WTC11 (cell line): Measurements from ENCODE around the gene TBCEL. TPM values are rescaled to one million over a fixed set of nuclear protein-coding genes. Genes with fewer than 3 reads are reported as not detected.

ENCODE experiments used
- ATAC-seq: fragments of 200-7000 bp; cut with Tn5 transposase; 2 replicates; pipeline ENCODE4 v1.10.0; 2021; ENCODE audit warnings: mild to moderate bottlenecking, moderate library complexity
- CTCF ChIA-PET: fragments of 300-600 bp; sonication (Branson Sonifier 250); formaldehyde crosslinking; loops from one replicate; lab custom pipeline; 2021; ENCODE audit warnings: antibody characterized with exemption; lab: Charles Lee
- POLR2A ChIA-PET: fragments of 350-600 bp; sonication (Branson Sonifier 250); formaldehyde crosslinking; loops from one replicate; lab custom pipeline; 2021; ENCODE audit warnings: antibody characterized with exemption; lab: Charles Lee
- DNase-seq: peaks from one replicate; pipeline ENCODE4 v3.0.0; 2021; ENCODE audit warnings: low spot score
- H3K27ac Mint-ChIP-seq: 2 replicates; pipeline ENCODE4 v1.8.0; 2021; ENCODE audit warnings: mixed read lengths
- H3K27me3 Mint-ChIP-seq: 2 replicates; pipeline ENCODE4 v1.8.0; 2021; ENCODE audit warnings: low read depth, mild to moderate bottlenecking, moderate library complexity, mixed read lengths
- H3K36me3 Mint-ChIP-seq: 2 replicates; pipeline ENCODE4 v1.8.0; 2021; ENCODE audit warnings: mixed read lengths
- H3K4me1 Mint-ChIP-seq: 2 replicates; pipeline ENCODE4 v1.8.0; 2022; ENCODE audit warnings: mixed read lengths
- H3K4me3 Mint-ChIP-seq: 2 replicates; pipeline ENCODE4 v1.8.0; 2021; ENCODE audit warnings: mild to moderate bottlenecking, moderate library complexity, mixed read lengths
- H3K9me3 Mint-ChIP-seq: 2 replicates; pipeline ENCODE4 v1.8.0; 2021; ENCODE audit warnings: mixed read lengths
- CBFB ChIP-seq: sonication (generic); formaldehyde crosslinking; IDR thresholded peaks from 2 replicates; pipeline ENCODE4 v1.8.1; 2022; ENCODE audit warnings: mild to moderate bottlenecking, low read depth, missing genetic modification reagents
- CDX4 ChIP-seq: fragments of 250-450 bp; sonication (Bioruptor Pico); IDR thresholded peaks from 2 replicates; pipeline ENCODE4 v1.9.0; 2021; ENCODE audit warnings: moderate library complexity, mild to moderate bottlenecking, inconsistent platforms, borderline replicate concordance
- CREM ChIP-seq: sonication (generic); formaldehyde crosslinking; IDR thresholded peaks from 2 replicates; pipeline ENCODE4 v1.8.1; 2022; ENCODE audit warnings: mild to moderate bottlenecking, missing genetic modification reagents, moderate library complexity
- ERG ChIP-seq: fragments of 250-450 bp; sonication (Bioruptor Pico); IDR thresholded peaks from 2 replicates; pipeline ENCODE4 v1.8.0; 2021; ENCODE audit warnings: mild to moderate bottlenecking
- GRHL2 ChIP-seq: fragments of 250-450 bp; sonication (Bioruptor Pico); IDR thresholded peaks from 2 replicates; pipeline ENCODE4 v1.8.0; 2022; ENCODE audit warnings: mild to moderate bottlenecking, moderate library complexity; ENCODE audit not compliant: insufficient replicate concordance, severe bottlenecking
- MAX ChIP-seq: sonication (generic); formaldehyde crosslinking; IDR thresholded peaks from 2 replicates; pipeline ENCODE4 v1.8.0; 2022; ENCODE audit warnings: mild to moderate bottlenecking, missing genetic modification reagents
- MLX ChIP-seq: sonication (generic); formaldehyde crosslinking; IDR thresholded peaks from 2 replicates; pipeline ENCODE4 v1.8.1; 2023; ENCODE audit warnings: mild to moderate bottlenecking, missing genetic modification reagents, moderate library complexity
- MXD4 ChIP-seq: fragments of 250-450 bp; sonication (Bioruptor Pico); IDR thresholded peaks from 2 replicates; pipeline ENCODE4 v1.8.0; 2021; ENCODE audit warnings: mild to moderate bottlenecking, moderate library complexity, borderline replicate concordance
- NR2C2 ChIP-seq: sonication (generic); formaldehyde crosslinking; IDR thresholded peaks from 2 replicates; pipeline ENCODE4 v1.8.0; 2022; ENCODE audit warnings: mild to moderate bottlenecking, missing genetic modification reagents
- NR3C1 ChIP-seq: sonication (generic); formaldehyde crosslinking; conservative IDR thresholded peaks from 2 replicates; pipeline ENCODE4 v1.8.1; 2023; ENCODE audit warnings: low read depth, mild to moderate bottlenecking, missing genetic modification reagents
- PRRX2 ChIP-seq: fragments of 250-450 bp; sonication (Bioruptor Pico); IDR thresholded peaks from 2 replicates; pipeline ENCODE4 v1.8.0; 2021; ENCODE audit warnings: mild to moderate bottlenecking
- TCF7 ChIP-seq: sonication (generic); formaldehyde crosslinking; IDR thresholded peaks from 2 replicates; pipeline ENCODE4 v1.8.0; 2022; ENCODE audit warnings: mild to moderate bottlenecking, low read depth, missing genetic modification reagents, moderate library complexity
- USF2 ChIP-seq: sonication (generic); formaldehyde crosslinking; IDR thresholded peaks from 2 replicates; pipeline ENCODE4 v1.8.1; 2023; ENCODE audit warnings: mild to moderate bottlenecking, missing genetic modification reagents, moderate library complexity
- ZNF219 ChIP-seq: sonication (generic); formaldehyde crosslinking; IDR thresholded peaks from 2 replicates; pipeline ENCODE4 v1.8.0; 2023; ENCODE audit warnings: missing genetic modification reagents, mild to moderate bottlenecking, borderline replicate concordance
- ZNF396 ChIP-seq: fragments of 250-450 bp; sonication (Bioruptor Pico); IDR thresholded peaks from 2 replicates; pipeline ENCODE4 v1.8.0; 2021; ENCODE audit warnings: mild to moderate bottlenecking, moderate library complexity, borderline replicate concordance
- ZNF671 ChIP-seq: fragments of 250-450 bp; sonication (Bioruptor Pico); IDR thresholded peaks from 2 replicates; pipeline ENCODE4 v1.8.0; 2021; ENCODE audit warnings: mild to moderate bottlenecking
- ZSCAN18 ChIP-seq: fragments of 250-450 bp; sonication (Bioruptor Pico); IDR thresholded peaks from 2 replicates; pipeline ENCODE4 v2.1.2; 2022; ENCODE audit warnings: mild to moderate bottlenecking, moderate library complexity
- total RNA-seq: library from RNA; stranded (reverse); gene quantifications from 3 replicates; pipeline ENCODE4 v1.2.3, GENCODE V29; 2021
- TF ChIP-seq, protein P1 (sequence below): sonication (generic); formaldehyde crosslinking; IDR thresholded peaks from 2 replicates; pipeline ENCODE4 v1.8.0; 2022; ENCODE audit warnings: mild to moderate bottlenecking, missing genetic modification reagents
- TF ChIP-seq, protein P2 (sequence below): sonication (generic); formaldehyde crosslinking; IDR thresholded peaks from 2 replicates; pipeline ENCODE4 v1.8.0; 2023; ENCODE audit warnings: missing genetic modification reagents
- TF ChIP-seq, protein P3 (sequence below): sonication (generic); formaldehyde crosslinking; IDR thresholded peaks from 2 replicates; pipeline ENCODE4 v1.8.1; 2023; ENCODE audit warnings: mild to moderate bottlenecking, missing genetic modification reagents, borderline replicate concordance

Gene TBCEL
- total RNA-seq, 1 experiment from 2014 or later, result 9.5 TPM

DNA sequence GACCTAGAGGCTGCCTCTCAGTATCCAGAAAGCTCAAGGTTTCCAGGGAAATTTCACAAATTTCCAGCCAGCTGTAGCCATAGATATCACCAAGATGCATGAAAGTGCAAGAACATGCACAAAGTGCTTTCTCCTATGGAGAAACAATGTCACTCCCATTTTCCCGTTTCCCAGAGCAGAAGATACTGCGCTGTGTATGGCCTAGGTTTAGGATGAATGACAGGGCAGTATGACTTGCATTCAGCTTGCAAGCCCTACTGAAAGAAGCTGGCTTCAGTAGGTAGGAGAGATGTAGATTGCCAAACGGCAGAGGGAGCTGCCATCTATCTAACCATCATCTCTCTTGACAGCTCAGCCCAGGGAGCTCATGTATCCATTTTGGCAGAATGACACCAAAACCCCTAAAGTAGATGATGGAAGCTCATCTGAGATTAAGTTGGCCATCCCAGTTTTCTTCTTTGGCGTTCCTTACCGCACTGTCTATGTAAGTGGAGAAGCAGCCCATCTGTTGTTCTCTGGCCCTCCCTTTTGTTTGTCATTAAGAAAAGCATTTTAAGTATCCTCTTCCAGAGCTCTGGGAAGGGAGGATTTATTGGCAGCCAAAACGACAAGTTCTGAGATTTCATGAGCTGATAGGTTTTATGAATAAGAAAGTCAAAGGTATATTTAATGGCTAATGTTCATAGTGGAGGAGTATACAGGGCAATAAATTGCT is 81.7 kb downstream of the TBCEL start:
- no peak for DNase-seq
- Mint-ChIP-seq H3K36me3 (no peaks in the 10 kb centered on the region), H3K9me3 (no peaks in the 10 kb centered on the region), H3K4me1 (peaks cover 23% of the 10 kb centered on the region), H3K4me3 (no peak overlapping the region), H3K27ac (no peak overlapping the region), H3K27me3 (no peaks in the 10 kb centered on the region)
- no peak for TF ChIP-seq PRRX2 (CRISPR knock-in tag)
- no peak for TF ChIP-seq MLX
- no peak for TF ChIP-seq NR3C1
- TF ChIP-seq MAX (CRISPR knock-in tag), result no peak
- no peak for TF ChIP-seq USF2
- TF ChIP-seq GRHL2, result no peak
- TF ChIP-seq ZSCAN18 (CRISPR knock-in tag), result no peak
- TF ChIP-seq ERG (CRISPR knock-in tag), result no peak
- TF ChIP-seq, protein P1, sequence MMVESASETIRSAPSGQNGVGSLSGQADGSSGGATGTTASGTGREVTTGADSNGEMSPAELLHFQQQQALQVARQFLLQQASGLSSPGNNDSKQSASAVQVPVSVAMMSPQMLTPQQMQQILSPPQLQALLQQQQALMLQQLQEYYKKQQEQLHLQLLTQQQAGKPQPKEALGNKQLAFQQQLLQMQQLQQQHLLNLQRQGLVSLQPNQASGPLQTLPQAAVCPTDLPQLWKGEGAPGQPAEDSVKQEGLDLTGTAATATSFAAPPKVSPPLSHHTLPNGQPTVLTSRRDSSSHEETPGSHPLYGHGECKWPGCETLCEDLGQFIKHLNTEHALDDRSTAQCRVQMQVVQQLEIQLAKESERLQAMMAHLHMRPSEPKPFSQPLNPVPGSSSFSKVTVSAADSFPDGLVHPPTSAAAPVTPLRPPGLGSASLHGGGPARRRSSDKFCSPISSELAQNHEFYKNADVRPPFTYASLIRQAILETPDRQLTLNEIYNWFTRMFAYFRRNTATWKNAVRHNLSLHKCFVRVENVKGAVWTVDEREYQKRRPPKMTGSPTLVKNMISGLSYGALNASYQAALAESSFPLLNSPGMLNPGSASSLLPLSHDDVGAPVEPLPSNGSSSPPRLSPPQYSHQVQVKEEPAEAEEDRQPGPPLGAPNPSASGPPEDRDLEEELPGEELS (CRISPR knock-in tag), result no peak
- TF ChIP-seq CREM (CRISPR knock-in tag), result no peak
- no peak for ATAC-seq
- ChIA-PET CTCF (interaction anchor here (1.0 to 2.1 kb wide), 4 partner anchors 23 to 485 kb away, joined by 4 to 11 read pairs (median 8); no protein-coding TSS in a partner anchor), POLR2A (no interaction called here)

GRCh38 chr11:121106812-121107211 is 82.9 kb downstream of the TBCEL start:
- CTCF ChIA-PET, result interaction anchor here (1.2 kb wide), 1 partner anchor 11 kb away, joined by 3 read pairs; no protein-coding TSS in a partner anchor
- no peaks in the 10 kb centered on the region for H3K9me3 Mint-ChIP-seq
- no peak for TF ChIP-seq PRRX2 (CRISPR knock-in tag)
- no peak for TF ChIP-seq CDX4 (CRISPR knock-in tag)
- no peak for TF ChIP-seq ZNF671 (CRISPR knock-in tag)
- no peak for TF ChIP-seq TCF7 (CRISPR knock-in tag)
- no peak for TF ChIP-seq CBFB
- TF ChIP-seq, protein P2, sequence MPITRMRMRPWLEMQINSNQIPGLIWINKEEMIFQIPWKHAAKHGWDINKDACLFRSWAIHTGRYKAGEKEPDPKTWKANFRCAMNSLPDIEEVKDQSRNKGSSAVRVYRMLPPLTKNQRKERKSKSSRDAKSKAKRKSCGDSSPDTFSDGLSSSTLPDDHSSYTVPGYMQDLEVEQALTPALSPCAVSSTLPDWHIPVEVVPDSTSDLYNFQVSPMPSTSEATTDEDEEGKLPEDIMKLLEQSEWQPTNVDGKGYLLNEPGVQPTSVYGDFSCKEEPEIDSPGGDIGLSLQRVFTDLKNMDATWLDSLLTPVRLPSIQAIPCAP, result no peak
- no peak for TF ChIP-seq NR2C2 (CRISPR knock-in tag)
- TF ChIP-seq ZNF396 (CRISPR knock-in tag), result no peak
- TF ChIP-seq ERG (CRISPR knock-in tag), result no peak
- TF ChIP-seq ZNF219 (CRISPR knock-in tag), result no peak
- TF ChIP-seq MXD4 (CRISPR knock-in tag), result no peak
- TF ChIP-seq, protein P3, sequence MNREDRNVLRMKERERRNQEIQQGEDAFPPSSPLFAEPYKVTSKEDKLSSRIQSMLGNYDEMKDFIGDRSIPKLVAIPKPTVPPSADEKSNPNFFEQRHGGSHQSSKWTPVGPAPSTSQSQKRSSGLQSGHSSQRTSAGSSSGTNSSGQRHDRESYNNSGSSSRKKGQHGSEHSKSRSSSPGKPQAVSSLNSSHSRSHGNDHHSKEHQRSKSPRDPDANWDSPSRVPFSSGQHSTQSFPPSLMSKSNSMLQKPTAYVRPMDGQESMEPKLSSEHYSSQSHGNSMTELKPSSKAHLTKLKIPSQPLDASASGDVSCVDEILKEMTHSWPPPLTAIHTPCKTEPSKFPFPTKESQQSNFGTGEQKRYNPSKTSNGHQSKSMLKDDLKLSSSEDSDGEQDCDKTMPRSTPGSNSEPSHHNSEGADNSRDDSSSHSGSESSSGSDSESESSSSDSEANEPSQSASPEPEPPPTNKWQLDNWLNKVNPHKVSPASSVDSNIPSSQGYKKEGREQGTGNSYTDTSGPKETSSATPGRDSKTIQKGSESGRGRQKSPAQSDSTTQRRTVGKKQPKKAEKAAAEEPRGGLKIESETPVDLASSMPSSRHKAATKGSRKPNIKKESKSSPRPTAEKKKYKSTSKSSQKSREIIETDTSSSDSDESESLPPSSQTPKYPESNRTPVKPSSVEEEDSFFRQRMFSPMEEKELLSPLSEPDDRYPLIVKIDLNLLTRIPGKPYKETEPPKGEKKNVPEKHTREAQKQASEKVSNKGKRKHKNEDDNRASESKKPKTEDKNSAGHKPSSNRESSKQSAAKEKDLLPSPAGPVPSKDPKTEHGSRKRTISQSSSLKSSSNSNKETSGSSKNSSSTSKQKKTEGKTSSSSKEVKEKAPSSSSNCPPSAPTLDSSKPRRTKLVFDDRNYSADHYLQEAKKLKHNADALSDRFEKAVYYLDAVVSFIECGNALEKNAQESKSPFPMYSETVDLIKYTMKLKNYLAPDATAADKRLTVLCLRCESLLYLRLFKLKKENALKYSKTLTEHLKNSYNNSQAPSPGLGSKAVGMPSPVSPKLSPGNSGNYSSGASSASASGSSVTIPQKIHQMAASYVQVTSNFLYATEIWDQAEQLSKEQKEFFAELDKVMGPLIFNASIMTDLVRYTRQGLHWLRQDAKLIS (CRISPR knock-in tag), result no peak

More at GRCh38 chr11:121106812-121107211, 82.9 kb downstream of the TBCEL start:
- Mint-ChIP-seq H3K4me1 (peaks cover 11% of the 10 kb centered on the region), H3K36me3 (no peaks in the 10 kb centered on the region), H3K27me3 (0 out of 2 replicates have a peak, but pooled peaks cover 2% of the 10 kb centered on the region), H3K27ac (no peak overlapping the region), H3K4me3 (no peak overlapping the region)
- ATAC-seq, result no peak
- POLR2A ChIA-PET, result no interaction called here
- no peak for DNase-seq
